MM.1S (cell line): ENCODE measurements around the gene TRPM2.

Source experiments
- DNase-seq: peaks from one replicate; pipeline ENCODE4 v3.0.0-alpha.2; 2015
- H2AFZ ChIP-seq: fragments of 300-600 bp; sonication (generic); 2 replicates; pipeline ENCODE4 v1.6.0; 2016; ENCODE audit warnings: antibody characterized with exemption, low read length
- H3F3A ChIP-seq: fragments of 300-600 bp; sonication (generic); 2 replicates; pipeline ENCODE4 v1.6.1; 2016; ENCODE audit warnings: mild to moderate bottlenecking, antibody characterized with exemption, low read length, moderate library complexity, mixed read lengths; ENCODE audit not compliant: insufficient read depth
- H3K27ac ChIP-seq: fragments of 300-600 bp; sonication (generic); 2 replicates; pipeline ENCODE4 v1.5.1; 2016; ENCODE audit warnings: mild to moderate bottlenecking, low read length
- H3K27me3 ChIP-seq: fragments of 300-600 bp; sonication (generic); replicated peaks from 2 replicates; pipeline ENCODE4 v1.6.0; 2016; ENCODE audit warnings: low read length; ENCODE audit not compliant: insufficient read depth
- H3K36me3 ChIP-seq: fragments of 300-600 bp; sonication (generic); replicated peaks from 2 replicates; pipeline ENCODE4 v1.6.1; 2016; ENCODE audit warnings: mild to moderate bottlenecking, low read length, mixed read lengths; ENCODE audit not compliant: insufficient read depth
- H3K4me1 ChIP-seq: fragments of 300-600 bp; sonication (generic); 2 replicates; pipeline ENCODE4 v1.6.1; 2016; ENCODE audit warnings: low read length, mixed read lengths
- H3K4me2 ChIP-seq: fragments of 300-600 bp; sonication (generic); 2 replicates; pipeline ENCODE4 v1.6.0; 2016; ENCODE audit warnings: low read depth, low read length
- H3K4me3 ChIP-seq: fragments of 300-600 bp; sonication (generic); 2 replicates; pipeline ENCODE4 v1.5.1; 2016; ENCODE audit warnings: low read length, mixed read lengths
- H3K79me2 ChIP-seq: fragments of 300-600 bp; sonication (generic); 2 replicates; pipeline ENCODE4 v1.6.1; 2016; ENCODE audit warnings: mixed run types, low read length, mixed read lengths
- H3K9ac ChIP-seq: fragments of 300-600 bp; sonication (generic); 2 replicates; pipeline ENCODE4 v1.6.1; 2016; ENCODE audit warnings: low read length, mixed read lengths
- H3K9me2 ChIP-seq: fragments of 300-600 bp; sonication (generic); replicated peaks from 2 replicates; pipeline ENCODE4 v1.6.1; 2016; ENCODE audit warnings: mild to moderate bottlenecking, low read length, mixed read lengths; ENCODE audit not compliant: insufficient read depth
- H3K9me3 ChIP-seq: fragments of 300-600 bp; sonication (generic); replicated peaks from 2 replicates; pipeline ENCODE4 v1.6.1; 2016; ENCODE audit warnings: mild to moderate bottlenecking, low read length, mixed read lengths; ENCODE audit not compliant: insufficient read depth
- H4K20me1 ChIP-seq: fragments of 300-600 bp; sonication (generic); 2 replicates; pipeline ENCODE4 v1.6.1; 2016; ENCODE audit warnings: mild to moderate bottlenecking, low read length, moderate library complexity, mixed read lengths; ENCODE audit not compliant: insufficient read depth
- EZH2 ChIP-seq: fragments of 300-600 bp; sonication (generic); optimal IDR thresholded peaks from 2 replicates; pipeline ENCODE3; 2017; ENCODE audit warnings: low read depth, mild to moderate bottlenecking, antibody characterized with exemption, low read length, mixed read lengths
- EZH2phosphoT487 ChIP-seq: fragments of 300-600 bp; sonication (generic); IDR thresholded peaks from 2 replicates; pipeline ENCODE4 v1.6.1; 2018; ENCODE audit warnings: antibody characterized with exemption, low read length
- TF ChIP-seq, protein P1 (sequence below): fragments of 300-600 bp; sonication (generic); IDR thresholded peaks from 2 replicates; pipeline ENCODE4 v1.5.1; 2016; ENCODE audit warnings: antibody characterized with exemption, low read length, mixed read lengths

Gene TRPM2

DNA sequence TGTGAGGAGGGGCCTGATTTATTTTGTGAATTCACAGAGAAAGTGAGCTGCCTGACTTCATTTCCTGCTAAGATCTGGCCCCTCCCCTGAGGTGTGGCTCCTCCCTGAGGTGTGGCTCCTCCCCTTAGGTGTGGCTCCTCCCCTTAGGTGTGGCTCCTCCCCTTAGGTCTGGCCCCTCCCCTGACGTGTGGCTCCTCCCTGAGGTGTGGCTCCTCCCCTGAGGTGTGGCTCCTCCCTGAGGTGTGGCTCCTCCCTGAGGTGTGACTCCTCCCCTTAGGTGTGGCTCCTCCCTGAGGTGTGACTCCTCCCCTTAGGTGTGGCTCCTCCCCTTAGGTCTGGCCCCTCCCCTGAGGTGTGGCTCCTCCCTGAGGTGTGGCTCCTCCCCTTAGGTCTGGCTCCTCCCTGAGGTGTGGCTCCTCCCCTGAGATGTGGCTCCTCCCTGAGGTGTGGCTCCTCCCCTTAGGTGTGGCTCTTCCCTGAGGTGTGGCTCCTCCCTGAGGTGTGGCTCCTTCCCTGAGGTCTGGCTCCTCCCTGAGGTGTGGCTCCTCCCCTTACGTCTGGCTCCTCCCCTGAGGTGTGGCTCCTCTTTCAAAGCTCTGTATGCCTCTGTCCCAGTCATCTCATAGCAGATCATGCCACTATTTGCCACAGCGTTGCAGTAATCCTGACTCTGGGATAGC is 75.0 kb downstream of the TRPM2 start:
- Histone ChIP-seq H3K36me3 (no peaks in the 10 kb centered on the region), H4K20me1 (no peaks in the 10 kb centered on the region), H3K27ac (no peak overlapping the region), H3K79me2 (no peaks in the 10 kb centered on the region), H3K9me2 (no peaks in the 10 kb centered on the region), H3K4me1 (no peaks in the 10 kb centered on the region), H3K4me2 (no peak overlapping the region), H3F3A (peaks cover 9% of the 10 kb centered on the region; the same call in 1 of the 2 replicates), H3K4me3 (no peak overlapping the region), H3K9me3 (no peaks in the 10 kb centered on the region; the same call in 1 of the 2 replicates), H3K27me3 (peaks cover 63% of the 10 kb centered on the region), H3K9ac (no peak overlapping the region), H2AFZ (no peak overlapping the region)
- TF ChIP-seq EZH2 (no peak), EZH2phosphoT487 (no peak)
- TF ChIP-seq, protein P1, sequence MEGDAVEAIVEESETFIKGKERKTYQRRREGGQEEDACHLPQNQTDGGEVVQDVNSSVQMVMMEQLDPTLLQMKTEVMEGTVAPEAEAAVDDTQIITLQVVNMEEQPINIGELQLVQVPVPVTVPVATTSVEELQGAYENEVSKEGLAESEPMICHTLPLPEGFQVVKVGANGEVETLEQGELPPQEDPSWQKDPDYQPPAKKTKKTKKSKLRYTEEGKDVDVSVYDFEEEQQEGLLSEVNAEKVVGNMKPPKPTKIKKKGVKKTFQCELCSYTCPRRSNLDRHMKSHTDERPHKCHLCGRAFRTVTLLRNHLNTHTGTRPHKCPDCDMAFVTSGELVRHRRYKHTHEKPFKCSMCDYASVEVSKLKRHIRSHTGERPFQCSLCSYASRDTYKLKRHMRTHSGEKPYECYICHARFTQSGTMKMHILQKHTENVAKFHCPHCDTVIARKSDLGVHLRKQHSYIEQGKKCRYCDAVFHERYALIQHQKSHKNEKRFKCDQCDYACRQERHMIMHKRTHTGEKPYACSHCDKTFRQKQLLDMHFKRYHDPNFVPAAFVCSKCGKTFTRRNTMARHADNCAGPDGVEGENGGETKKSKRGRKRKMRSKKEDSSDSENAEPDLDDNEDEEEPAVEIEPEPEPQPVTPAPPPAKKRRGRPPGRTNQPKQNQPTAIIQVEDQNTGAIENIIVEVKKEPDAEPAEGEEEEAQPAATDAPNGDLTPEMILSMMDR, result no peak
- DNase-seq, result peak; percentile 82

DNA sequence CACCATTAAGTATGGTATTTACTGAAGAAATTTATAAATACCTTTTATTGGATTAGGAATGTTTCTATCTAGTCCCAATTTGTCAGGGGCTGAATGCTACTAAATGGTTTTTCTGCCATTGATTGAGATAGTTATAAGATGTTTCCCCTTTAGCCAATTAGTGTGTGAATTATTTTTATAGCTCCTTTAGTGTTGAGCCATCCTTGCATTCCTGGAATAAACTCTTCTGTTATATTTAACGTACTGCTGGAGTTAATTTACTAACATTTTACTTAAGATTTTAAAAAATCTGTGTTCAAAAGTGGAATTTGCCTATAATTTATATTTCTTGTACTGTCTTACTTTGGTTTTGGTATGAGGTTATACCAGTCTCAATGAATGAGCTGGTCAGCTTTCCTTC is 76.5 kb downstream of the TRPM2 start:
- Histone ChIP-seq H3K9me3 (no peaks in the 10 kb centered on the region; the same call in 1 of the 2 replicates), H3K27me3 (peaks cover 63% of the 10 kb centered on the region), H3K27ac (no peak overlapping the region), H3K4me3 (no peak overlapping the region), H3K4me2 (no peak overlapping the region), H3F3A (peaks cover 9% of the 10 kb centered on the region; the same call in 1 of the 2 replicates), H3K9me2 (no peaks in the 10 kb centered on the region), H4K20me1 (no peaks in the 10 kb centered on the region), H3K36me3 (no peaks in the 10 kb centered on the region), H3K4me1 (no peaks in the 10 kb centered on the region), H3K9ac (no peak overlapping the region), H3K79me2 (no peaks in the 10 kb centered on the region), H2AFZ (no peak overlapping the region)
- TF ChIP-seq EZH2phosphoT487, result no peak
- TF ChIP-seq, protein P1, result no peak
- no peak for TF ChIP-seq EZH2
- DNase-seq, result no peak

DNA sequence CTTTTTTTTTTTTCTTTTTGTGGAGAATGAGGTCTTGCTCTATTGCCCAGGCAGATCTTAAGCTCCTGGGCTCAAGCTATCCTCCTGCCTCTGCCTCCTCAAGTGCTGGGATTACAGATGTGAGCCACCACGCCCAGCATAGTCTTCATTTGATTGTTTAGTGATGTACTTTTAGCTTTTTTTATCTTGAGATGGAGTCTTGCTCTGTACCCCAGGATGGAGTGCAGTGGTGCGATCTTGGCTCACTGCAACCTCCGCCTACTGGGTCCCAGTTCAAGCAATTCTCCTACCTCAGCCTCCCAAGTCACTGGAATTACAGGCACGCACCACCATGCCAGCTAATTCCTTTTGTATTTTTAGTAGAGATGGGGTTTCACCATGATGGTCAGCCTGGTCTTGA is 77.9 kb downstream of the TRPM2 start:
- Histone ChIP-seq H3K4me1 (no peaks in the 10 kb centered on the region), H3K9me2 (no peaks in the 10 kb centered on the region), H3K4me2 (no peak overlapping the region), H3K9me3 (no peaks in the 10 kb centered on the region; the same call in 1 of the 2 replicates), H3F3A (peaks cover 9% of the 10 kb centered on the region; the same call in 1 of the 2 replicates), H2AFZ (no peak overlapping the region), H3K79me2 (no peaks in the 10 kb centered on the region), H4K20me1 (no peaks in the 10 kb centered on the region), H3K9ac (no peak overlapping the region), H3K4me3 (no peak overlapping the region), H3K27me3 (peaks cover 66% of the 10 kb centered on the region), H3K27ac (no peak overlapping the region), H3K36me3 (no peaks in the 10 kb centered on the region)
- no peak for DNase-seq
- TF ChIP-seq, protein P1, result no peak
- TF ChIP-seq EZH2, result no peak
- no peak for TF ChIP-seq EZH2phosphoT487
